Hepatocyte (in vitro differentiated cells): ENCODE results near the gene PRDM16. TPM values are rescaled to one million over a fixed set of nuclear protein-coding genes. Genes with fewer than 3 reads are reported as not detected.

Experiments used
- DNase-seq: peaks from one replicate; pipeline ENCODE4 v3.0.0-alpha.2; 2016; ENCODE audit warnings: low spot score
- H2AFZ ChIP-seq: fragments of 200-600 bp; sonication (generic); 2 replicates; pipeline ENCODE4 v1.6.0; 2016; ENCODE audit warnings: antibody characterized with exemption, mild to moderate bottlenecking
- H3K27ac ChIP-seq: fragments of 200-600 bp; sonication (generic); 2 replicates; pipeline ENCODE4 v1.5.1; 2016; ENCODE audit warnings: mild to moderate bottlenecking
- H3K27me3 ChIP-seq: fragments of 200-600 bp; sonication (generic); 2 replicates; pipeline ENCODE4 v1.6.1; 2016
- H3K36me3 ChIP-seq: fragments of 200-600 bp; sonication (generic); replicated peaks from 2 replicates; pipeline ENCODE4 v1.5.1; 2016; ENCODE audit warnings: low read depth; ENCODE audit not compliant: insufficient read depth
- H3K4me1 ChIP-seq: fragments of 200-600 bp; sonication (generic); 2 replicates; pipeline ENCODE4 v1.5.1; 2016; ENCODE audit warnings: mild to moderate bottlenecking, moderate library complexity; ENCODE audit not compliant: insufficient read depth
- H3K4me2 ChIP-seq: fragments of 200-600 bp; sonication (generic); 2 replicates; pipeline ENCODE4 v1.6.0; 2016
- H3K4me3 ChIP-seq: fragments of 200-600 bp; sonication (generic); 2 replicates; pipeline ENCODE4 v1.5.1; 2016; ENCODE audit warnings: mild to moderate bottlenecking
- H3K79me2 ChIP-seq: fragments of 200-600 bp; sonication (generic); 2 replicates; pipeline ENCODE4 v1.6.0; 2017; ENCODE audit warnings: mild to moderate bottlenecking
- H3K9me2 ChIP-seq: fragments of 200-600 bp; sonication (generic); replicated peaks from 2 replicates; pipeline ENCODE4 v1.6.0; 2017; ENCODE audit warnings: mild to moderate bottlenecking; ENCODE audit not compliant: insufficient read depth
- H3K9me3 ChIP-seq: fragments of 200-600 bp; sonication (generic); 2 replicates; pipeline ENCODE4 v1.5.1; 2016; ENCODE audit warnings: low read depth, mild to moderate bottlenecking
- H4K20me1 ChIP-seq: fragments of 200-600 bp; sonication (generic); 2 replicates; pipeline ENCODE4 v1.6.0; 2016; ENCODE audit warnings: mild to moderate bottlenecking; ENCODE audit not compliant: insufficient read depth, poor library complexity, severe bottlenecking
- EZH2 ChIP-seq: fragments of 200-600 bp; sonication (generic); IDR thresholded peaks from 2 replicates; pipeline ENCODE4 v1.6.1; 2016; ENCODE audit warnings: antibody characterized with exemption, mild to moderate bottlenecking, borderline replicate concordance
- EZH2phosphoT487 ChIP-seq: fragments of 200-600 bp; sonication (generic); IDR thresholded peaks from one replicate; pipeline ENCODE4 v1.6.1; 2018; ENCODE audit warnings: antibody characterized with exemption, mild to moderate bottlenecking, low read depth, moderate library complexity; ENCODE audit not compliant: unreplicated experiment, severe bottlenecking
- WGBS: methylation state at CpG from one replicate; pipeline ENCODE4 v1.1.6; 2016; ENCODE audit warnings: low lambda C conversion rate; ENCODE audit errors: missing lambda C conversion rate; 5-methylcytosine and 5-hydroxymethylcytosine counted together
- polyA plus RNA-seq: library from polyadenylated mRNA; unstranded; fragments of >200 nt; fragmentation: Nextera tagmentation; extraction: Ambion mirVana; gene quantifications from 2 replicates; pipeline ENCODE4 v1.2.1, GENCODE V29; 2016
- total RNA-seq: library from RNA; depleted of rRNA; stranded (reverse); fragments of >200 nt; gene quantifications from 2 replicates; pipeline ENCODE4 v1.2.3, GENCODE V29; 2014
- TF ChIP-seq, protein P1 (sequence below): fragments of 200-600 bp; sonication (generic); IDR thresholded peaks from 2 replicates; pipeline ENCODE4 v1.5.1; 2016; ENCODE audit warnings: antibody characterized with exemption, mild to moderate bottlenecking; ENCODE audit not compliant: poor library complexity

The PRDM16 gene
- total and polyA plus RNA-seq, 2 experiments from 2014 or later: 8.1 to 9.9 TPM

DNA sequence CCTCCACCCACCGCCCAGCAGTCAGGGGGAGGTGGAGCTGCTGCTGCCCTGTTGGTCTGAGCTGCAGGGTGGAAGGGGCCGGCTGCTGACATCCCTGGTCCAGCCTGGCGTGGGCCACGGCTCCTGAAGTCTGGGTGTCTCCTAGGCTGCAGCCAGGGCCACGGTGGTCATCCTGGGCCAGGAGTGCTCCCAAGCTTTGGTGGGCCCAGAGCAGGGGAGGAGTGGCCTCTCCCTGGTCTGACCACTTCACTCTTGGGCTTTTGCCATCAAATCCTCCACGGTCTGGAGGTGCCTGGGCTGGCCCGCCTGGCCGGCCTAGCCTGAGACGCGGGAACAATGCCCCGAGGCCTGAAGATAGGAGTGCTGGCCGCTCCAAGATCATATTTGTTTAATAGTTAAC lies 5.8 kb downstream of the PRDM16 start:
- Histone ChIP-seq H3K4me1 (peaks cover 10% of the 10 kb centered on the region), H3K9me2 (no peaks in the 10 kb centered on the region), H3K27ac (no peak overlapping the region), H2AFZ (no peak overlapping the region), H4K20me1 (no peaks in the 10 kb centered on the region), H3K79me2 (peaks cover 34% of the 10 kb centered on the region), H3K4me2 (no peak overlapping the region), H3K27me3 (peaks cover 56% of the 10 kb centered on the region), H3K4me3 (no peak overlapping the region), H3K36me3 (no peaks in the 10 kb centered on the region), H3K9me3 (no peaks in the 10 kb centered on the region)
- no peak for TF ChIP-seq EZH2phosphoT487
- TF ChIP-seq, protein P1, sequence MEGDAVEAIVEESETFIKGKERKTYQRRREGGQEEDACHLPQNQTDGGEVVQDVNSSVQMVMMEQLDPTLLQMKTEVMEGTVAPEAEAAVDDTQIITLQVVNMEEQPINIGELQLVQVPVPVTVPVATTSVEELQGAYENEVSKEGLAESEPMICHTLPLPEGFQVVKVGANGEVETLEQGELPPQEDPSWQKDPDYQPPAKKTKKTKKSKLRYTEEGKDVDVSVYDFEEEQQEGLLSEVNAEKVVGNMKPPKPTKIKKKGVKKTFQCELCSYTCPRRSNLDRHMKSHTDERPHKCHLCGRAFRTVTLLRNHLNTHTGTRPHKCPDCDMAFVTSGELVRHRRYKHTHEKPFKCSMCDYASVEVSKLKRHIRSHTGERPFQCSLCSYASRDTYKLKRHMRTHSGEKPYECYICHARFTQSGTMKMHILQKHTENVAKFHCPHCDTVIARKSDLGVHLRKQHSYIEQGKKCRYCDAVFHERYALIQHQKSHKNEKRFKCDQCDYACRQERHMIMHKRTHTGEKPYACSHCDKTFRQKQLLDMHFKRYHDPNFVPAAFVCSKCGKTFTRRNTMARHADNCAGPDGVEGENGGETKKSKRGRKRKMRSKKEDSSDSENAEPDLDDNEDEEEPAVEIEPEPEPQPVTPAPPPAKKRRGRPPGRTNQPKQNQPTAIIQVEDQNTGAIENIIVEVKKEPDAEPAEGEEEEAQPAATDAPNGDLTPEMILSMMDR: no peak
- TF ChIP-seq EZH2: no peak
- 75% methylated on average over 12 of the region's 12 CpGs for WGBS
- no peak for DNase-seq

- H3K4me3 ChIP-seq: no peak overlapping the region
- H3K27ac ChIP-seq: no peak overlapping the region
- no peak overlapping the region for H3K4me2 ChIP-seq
- peaks cover 7% of the 10 kb centered on the region for H3K4me1 ChIP-seq
- WGBS: 93% methylated on average over 35 of the region's 36 CpGs
- no peaks in the 10 kb centered on the region for H3K9me2 ChIP-seq
- H4K20me1 ChIP-seq: no peaks in the 10 kb centered on the region
- DNase-seq: no peak
- TF ChIP-seq EZH2phosphoT487: no peak
- TF ChIP-seq EZH2: no peak
- TF ChIP-seq, protein P1: no peak
- no peak overlapping the region for H2AFZ ChIP-seq
- H3K27me3 ChIP-seq: peaks cover 53% of the 10 kb centered on the region
- no peaks in the 10 kb centered on the region for H3K36me3 ChIP-seq
- peaks cover 32% of the 10 kb centered on the region for H3K79me2 ChIP-seq
- H3K9me3 ChIP-seq: no peaks in the 10 kb centered on the region
These were observed 6.8 kb downstream of the PRDM16 start for GRCh38 chr1:3075666-3076362.

DNA sequence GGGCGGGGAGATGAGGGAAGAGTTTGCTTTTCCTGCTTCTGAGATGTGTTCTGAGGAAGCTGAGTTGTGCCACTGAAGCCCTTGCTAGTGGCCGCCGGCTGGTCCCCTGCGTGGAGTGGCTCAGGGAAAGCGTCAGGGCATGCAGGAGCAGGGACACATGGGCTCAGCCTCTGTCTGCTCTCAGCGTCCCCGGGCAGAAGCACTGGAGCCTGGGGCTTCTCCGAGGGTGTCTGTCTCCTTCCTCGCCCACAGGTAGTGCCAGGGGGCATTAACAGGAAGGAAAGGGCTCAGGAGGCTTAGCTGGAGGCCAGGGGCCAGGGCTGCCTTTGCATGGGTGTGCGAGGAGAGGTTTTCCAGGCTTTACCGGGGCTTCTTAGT lies 7.3 kb downstream of the PRDM16 start:
- no peaks in the 10 kb centered on the region for H3K36me3 ChIP-seq
- no peak overlapping the region for H3K27ac ChIP-seq
- H3K27me3 ChIP-seq: peaks cover 47% of the 10 kb centered on the region
- DNase-seq: no peak
- WGBS: 91% methylated on average over 10 of the region's 11 CpGs
- H3K9me3 ChIP-seq: no peaks in the 10 kb centered on the region
- H3K4me3 ChIP-seq: no peak overlapping the region
- H3K79me2 ChIP-seq: peaks cover 27% of the 10 kb centered on the region
- H2AFZ ChIP-seq: no peak overlapping the region
- no peaks in the 10 kb centered on the region for H4K20me1 ChIP-seq
- H3K4me2 ChIP-seq: no peak overlapping the region
- TF ChIP-seq, protein P1: no peak
- TF ChIP-seq EZH2: no peak
- TF ChIP-seq EZH2phosphoT487: no peak
- peaks cover 5% of the 10 kb centered on the region for H3K4me1 ChIP-seq
- H3K9me2 ChIP-seq: no peaks in the 10 kb centered on the region
